SU-DHL-6 (cell line): Measurements from ENCODE around the gene MEIG1.

Experiments
- H2AFZ ChIP-seq: fragments of 200-600 bp; sonication (generic); 2 replicates; pipeline ENCODE4 v1.6.1; 2014; ENCODE audit warnings: low read depth, mild to moderate bottlenecking, moderate library complexity, mixed read lengths, antibody characterized with exemption, low read length; ENCODE audit not compliant: severe bottlenecking
- H3F3A ChIP-seq: fragments of 200-600 bp; shearing (Covaris generic); 2 replicates; pipeline ENCODE4 v1.6.0; 2016; ENCODE audit warnings: antibody characterized with exemption, mild to moderate bottlenecking; ENCODE audit not compliant: insufficient read depth
- H3K27ac ChIP-seq: fragments of 200-600 bp; sonication (generic); 2 replicates; pipeline ENCODE4 v1.5.1; 2016; ENCODE audit warnings: low read depth, mild to moderate bottlenecking, low read length, moderate library complexity, mixed read lengths
- H3K27me3 ChIP-seq: fragments of 200-600 bp; sonication (generic), shearing (Covaris generic); 2 replicates; pipeline ENCODE4 v1.6.0; 2014; ENCODE audit warnings: mild to moderate bottlenecking, low read length
- H3K36me3 ChIP-seq: fragments of 200-600 bp; sonication (generic); 2 replicates; pipeline ENCODE4 v1.6.1; 2014; ENCODE audit warnings: mild to moderate bottlenecking, low read length, mixed read lengths
- H3K4me2 ChIP-seq: fragments of 300-600, 200-600 bp; shearing (Covaris generic), sonication (generic); 2 replicates; pipeline ENCODE4 v1.6.0; 2014; ENCODE audit warnings: low read length, low read depth, mild to moderate bottlenecking; ENCODE audit not compliant: poor library complexity, severe bottlenecking
- H3K4me3 ChIP-seq: fragments of 200-600 bp; sonication (generic); 2 replicates; pipeline ENCODE4 v1.5.1; 2014; ENCODE audit warnings: antibody characterized with exemption, low read length, mild to moderate bottlenecking, mixed read lengths; ENCODE audit not compliant: insufficient read depth, poor library complexity, severe bottlenecking
- H3K79me2 ChIP-seq: fragments of 200-600 bp; sonication (generic); 2 replicates; pipeline ENCODE4 v1.6.1; 2014; ENCODE audit warnings: mild to moderate bottlenecking, low read length, moderate library complexity; ENCODE audit not compliant: insufficient read depth
- H3K9ac ChIP-seq: fragments of 200-600 bp; sonication (generic); 2 replicates; pipeline ENCODE4 v1.7.0; 2014; ENCODE audit warnings: mild to moderate bottlenecking, low read length
- H3K9me2 ChIP-seq: fragments of 200-600 bp; sonication (generic); replicated peaks from 2 replicates; pipeline ENCODE4 v1.6.1; 2014; ENCODE audit warnings: low read length; ENCODE audit not compliant: insufficient read depth
- H3K9me3 ChIP-seq: fragments of 200-600 bp; sonication (generic); 2 replicates; pipeline ENCODE4 v1.6.1; 2014; ENCODE audit warnings: low read length, mixed read lengths; ENCODE audit not compliant: insufficient read depth
- H4K20me1 ChIP-seq: fragments of 200-600 bp; sonication (generic); 2 replicates; pipeline ENCODE4 v1.6.1; 2014; ENCODE audit warnings: low read depth, mild to moderate bottlenecking, antibody characterized with exemption, low read length, moderate library complexity, mixed read lengths
- EZH2phosphoT487 ChIP-seq: fragments of 200-600 bp; sonication (generic), shearing (Covaris generic); conservative IDR thresholded peaks from 2 replicates; pipeline ENCODE4 v1.6.1; 2018; ENCODE audit warnings: mild to moderate bottlenecking, antibody characterized with exemption, low read length, moderate library complexity, mixed read lengths
- TF ChIP-seq, protein P1 (sequence below): fragments of 200-600 bp; sonication (generic); IDR thresholded peaks from one replicate; pipeline ENCODE4 v1.5.1; 2017; ENCODE audit warnings: antibody characterized with exemption, mild to moderate bottlenecking, low read length, moderate library complexity; ENCODE audit not compliant: insufficient read depth, poor library complexity, severe bottlenecking

Gene MEIG1

DNA sequence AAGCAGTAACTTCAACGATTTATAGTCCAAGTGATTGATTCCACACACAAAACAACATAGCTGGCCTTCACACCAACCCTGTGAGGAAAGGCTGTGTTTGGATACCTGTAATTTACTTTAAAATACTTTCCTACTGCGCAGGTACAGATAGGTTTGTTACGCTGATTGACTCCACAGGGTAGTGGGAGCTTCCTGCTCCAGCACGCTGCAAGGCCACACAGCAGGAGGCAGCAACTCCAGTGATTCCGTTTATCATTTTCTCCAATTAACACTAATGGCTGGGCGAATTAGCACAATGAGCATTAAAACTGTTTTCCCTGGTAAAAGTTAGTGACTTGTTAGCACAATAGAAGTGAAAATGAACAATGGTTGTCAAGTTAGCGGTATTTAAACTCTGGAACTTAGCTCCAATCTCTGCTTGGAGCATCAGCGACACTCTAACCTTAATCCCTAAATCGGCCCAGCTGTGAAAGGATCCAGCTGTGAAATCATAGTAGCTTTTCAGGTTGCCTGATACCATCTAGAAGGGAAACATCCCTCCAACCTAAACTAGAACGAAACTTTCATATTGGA lies 6.3 kb upstream of the MEIG1 start:
- Histone ChIP-seq H3K9ac (peak overlapping the region; percentile 91), H3K79me2 (peaks cover 58% of the 10 kb centered on the region)

DNA sequence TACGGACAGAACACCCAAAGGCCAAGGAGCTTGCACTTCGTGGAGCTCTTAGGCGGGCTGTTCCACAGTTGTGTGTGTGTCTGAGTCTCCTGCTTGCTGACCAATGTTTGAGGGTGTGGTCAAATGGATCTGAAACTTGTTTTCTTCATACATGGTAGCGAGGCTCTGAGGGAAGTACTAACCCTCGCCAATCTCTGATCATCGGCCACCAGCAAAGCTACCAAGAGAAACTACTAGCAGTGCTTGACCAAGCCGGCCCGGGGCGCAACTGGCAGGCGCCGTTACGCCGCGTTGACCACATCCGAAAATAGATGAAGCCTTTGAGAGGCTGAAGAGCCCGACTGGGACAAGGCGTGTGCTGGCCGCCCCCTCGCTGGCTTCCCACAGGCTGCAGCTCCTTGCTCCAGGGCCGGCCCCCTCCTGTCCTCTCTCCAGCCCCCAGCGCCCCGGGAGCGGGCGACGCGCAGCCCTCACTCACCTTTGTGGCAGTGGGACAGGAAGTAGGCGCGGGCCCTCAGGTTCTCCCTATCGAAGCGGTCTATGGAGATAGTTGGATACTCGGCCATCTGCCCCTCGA lies 5.7 kb upstream of the MEIG1 start:
- Histone ChIP-seq H3K4me2 (peak overlapping the region; percentile 80), H3K79me2 (peaks cover 52% of the 10 kb centered on the region), H3K9me2 (no peaks in the 10 kb centered on the region), H3K27ac (peak overlapping the region; percentile 91), H3K36me3 (peaks cover 7% of the 10 kb centered on the region), H3K27me3 (no peaks in the 10 kb centered on the region), H2AFZ (peak overlapping the region; percentile 44), H4K20me1 (peaks cover 14% of the 10 kb centered on the region), H3K9me3 (no peaks in the 10 kb centered on the region), H3K9ac (peak overlapping the region; percentile 91), H3F3A (peaks cover 28% of the 10 kb centered on the region), H3K4me3 (peak overlapping the region; percentile 85)
- no peak for TF ChIP-seq EZH2phosphoT487
- TF ChIP-seq, protein P1, sequence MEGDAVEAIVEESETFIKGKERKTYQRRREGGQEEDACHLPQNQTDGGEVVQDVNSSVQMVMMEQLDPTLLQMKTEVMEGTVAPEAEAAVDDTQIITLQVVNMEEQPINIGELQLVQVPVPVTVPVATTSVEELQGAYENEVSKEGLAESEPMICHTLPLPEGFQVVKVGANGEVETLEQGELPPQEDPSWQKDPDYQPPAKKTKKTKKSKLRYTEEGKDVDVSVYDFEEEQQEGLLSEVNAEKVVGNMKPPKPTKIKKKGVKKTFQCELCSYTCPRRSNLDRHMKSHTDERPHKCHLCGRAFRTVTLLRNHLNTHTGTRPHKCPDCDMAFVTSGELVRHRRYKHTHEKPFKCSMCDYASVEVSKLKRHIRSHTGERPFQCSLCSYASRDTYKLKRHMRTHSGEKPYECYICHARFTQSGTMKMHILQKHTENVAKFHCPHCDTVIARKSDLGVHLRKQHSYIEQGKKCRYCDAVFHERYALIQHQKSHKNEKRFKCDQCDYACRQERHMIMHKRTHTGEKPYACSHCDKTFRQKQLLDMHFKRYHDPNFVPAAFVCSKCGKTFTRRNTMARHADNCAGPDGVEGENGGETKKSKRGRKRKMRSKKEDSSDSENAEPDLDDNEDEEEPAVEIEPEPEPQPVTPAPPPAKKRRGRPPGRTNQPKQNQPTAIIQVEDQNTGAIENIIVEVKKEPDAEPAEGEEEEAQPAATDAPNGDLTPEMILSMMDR = no peak

More for the DNA sequence above, 6.3 kb upstream of the MEIG1 start:
- TF ChIP-seq, protein P1 = no peak
- TF ChIP-seq EZH2phosphoT487 = no peak
- Histone ChIP-seq H3K36me3 (peaks cover 13% of the 10 kb centered on the region), H4K20me1 (peaks cover 19% of the 10 kb centered on the region), H3K4me2 (peak overlapping the region; percentile 80), H3F3A (peaks cover 28% of the 10 kb centered on the region), H3K27me3 (no peaks in the 10 kb centered on the region), H2AFZ (no peak overlapping the region), H3K27ac (peak overlapping the region; percentile 91), H3K9me3 (no peaks in the 10 kb centered on the region), H3K9me2 (no peaks in the 10 kb centered on the region), H3K4me3 (peak overlapping the region; percentile 85)

DNA sequence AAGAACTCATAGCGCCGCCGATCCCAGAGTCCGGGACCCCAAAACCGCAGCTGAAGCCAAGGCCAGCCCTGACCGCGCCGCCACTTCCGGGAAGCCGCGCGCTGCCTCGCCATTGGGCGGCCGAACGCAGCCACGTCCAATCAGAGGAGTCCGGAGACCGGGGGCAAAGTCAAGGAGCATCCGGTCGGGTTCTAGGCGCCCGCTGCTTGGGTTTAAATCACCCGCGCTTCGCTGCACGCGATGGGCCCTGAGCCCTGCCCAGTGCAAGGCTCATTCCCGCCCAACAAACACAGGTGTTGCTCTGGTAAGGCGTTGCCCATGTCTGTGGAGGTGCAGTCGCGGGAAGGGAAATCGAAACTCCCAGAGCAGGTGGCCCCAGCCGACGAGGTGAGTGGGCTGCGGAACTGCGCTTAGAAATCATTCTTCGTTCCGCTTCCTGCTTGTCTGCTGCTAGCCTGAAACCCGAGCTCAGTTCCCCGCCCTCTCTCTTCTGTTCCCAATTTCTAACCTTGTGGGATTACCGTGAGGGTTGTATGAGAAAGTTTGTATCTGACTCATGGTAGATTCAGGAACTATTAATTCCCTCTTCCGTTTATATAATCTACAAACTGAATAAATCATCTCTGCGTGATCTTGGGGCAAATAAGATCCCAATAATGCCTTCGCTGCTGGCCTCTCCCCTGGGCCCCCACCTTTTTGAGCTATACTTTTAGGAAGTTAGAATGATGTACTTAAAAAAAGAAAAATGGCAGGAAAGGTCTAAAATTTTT lies 5.0 kb upstream of the MEIG1 start, which contains the start of gene DCLRE1C:
Gene DCLRE1C (minus strand): TSS at position 96 of the 770 bp plus-strand sequence. CDS start 86 bp downstream, at position 10.
- H2AFZ ChIP-seq = peak within 1 kb of the TSS; percentile 44
- peaks cover 28% of the 10 kb centered on the region for H3F3A ChIP-seq

More for the DNA sequence above, 5.0 kb upstream of the MEIG1 start, which contains the start of gene DCLRE1C:
- Histone ChIP-seq H3K36me3 (peaks cover 2% of the 10 kb centered on the region; the same call in 1 of the 2 replicates), H3K9me2 (no peaks in the 10 kb centered on the region), H3K4me3 (peak within 1 kb of the TSS; percentile 85), H3K9ac (peak within 1 kb of the TSS; percentile 91), H4K20me1 (peaks cover 10% of the 10 kb centered on the region), H3K27me3 (no peaks in the 10 kb centered on the region), H3K4me2 (peak within 1 kb of the TSS; percentile 80), H3K9me3 (no peaks in the 10 kb centered on the region), H3K27ac (peak within 1 kb of the TSS; percentile 91), H3K79me2 (peaks cover 46% of the 10 kb centered on the region)
- no peak for TF ChIP-seq EZH2phosphoT487
- TF ChIP-seq, protein P1 = no peak
